PC-9 (cell line): Measurements from ENCODE around the gene SMARCE1.

Experiments used
- CTCF ChIP-seq: fragments of 200-600 bp; sonication (generic); conservative IDR thresholded peaks from 2 replicates; pipeline ENCODE4 v1.6.1; 2017; ENCODE audit warnings: mixed run types, antibody characterized with exemption, mild to moderate bottlenecking, moderate library complexity
- EZH2 ChIP-seq: fragments of 200-600 bp; sonication (generic); IDR thresholded peaks from 2 replicates; pipeline ENCODE4 v1.8.0; 2017; ENCODE audit warnings: antibody characterized with exemption, low read depth

- TF ChIP-seq CTCF (no peak), EZH2 (no peak)
Measured at GRCh38 chr17:40610359-40610758, 37.3 kb downstream of the SMARCE1 start.
